OCI-LY1 (cell line): ENCODE results near the gene RRP1B.
A peak's percentile ranks its signal among the peaks of the same experiment; 100 is the strongest.

Experiments
- H2AFZ ChIP-seq: fragments of 200-600 bp; sonication (generic), shearing (Covaris generic); 2 replicates; pipeline ENCODE4 v1.6.0; 2014; ENCODE audit warnings: antibody characterized with exemption, mild to moderate bottlenecking, low read length
- H3F3A ChIP-seq: fragments of 200-600 bp; sonication (generic), shearing (Covaris generic); 2 replicates; pipeline ENCODE4 v1.6.0; 2014; ENCODE audit warnings: mild to moderate bottlenecking, antibody characterized with exemption, low read length, moderate library complexity; ENCODE audit not compliant: insufficient read depth
- H3K27ac ChIP-seq: fragments of 200-600 bp; sonication (generic); 2 replicates; pipeline ENCODE4 v1.5.1; 2014; ENCODE audit warnings: low read length, mixed run types, mild to moderate bottlenecking, low read depth; ENCODE audit not compliant: poor library complexity, severe bottlenecking
- H3K27me3 ChIP-seq: fragments of 200-600 bp; sonication (generic); 2 replicates; pipeline ENCODE4 v1.6.0; 2014; ENCODE audit warnings: antibody characterized with exemption, mild to moderate bottlenecking, low read length, moderate library complexity; ENCODE audit not compliant: insufficient read depth
- H3K36me3 ChIP-seq: fragments of 200-600 bp; sonication (generic); 2 replicates; pipeline ENCODE4 v1.6.1; 2014; ENCODE audit warnings: mild to moderate bottlenecking, antibody characterized with exemption, low read length, moderate library complexity, mixed read lengths; ENCODE audit not compliant: insufficient read depth
- H3K4me1 ChIP-seq: fragments of 200-600 bp; sonication (generic); 2 replicates; pipeline ENCODE4 v1.5.1; 2014; ENCODE audit warnings: mild to moderate bottlenecking, low read length, moderate library complexity; ENCODE audit not compliant: insufficient read depth, severe bottlenecking
- H3K4me2 ChIP-seq: fragments of 200-600 bp; sonication (generic), shearing (Covaris generic); 2 replicates; pipeline ENCODE4 v1.6.1; 2014; ENCODE audit warnings: low read length
- H3K4me3 ChIP-seq: fragments of 200-600 bp; sonication (generic); 2 replicates; pipeline ENCODE4 v1.5.1; 2014; ENCODE audit warnings: low read length, low read depth, mild to moderate bottlenecking, mixed read lengths; ENCODE audit not compliant: poor library complexity, severe bottlenecking
- H3K79me2 ChIP-seq: fragments of 200-600 bp; shearing (Covaris generic); 2 replicates; pipeline ENCODE4 v1.6.1; 2016; ENCODE audit warnings: mixed run types, low read length, mixed read lengths; ENCODE audit not compliant: insufficient read depth
- H3K9ac ChIP-seq: fragments of 200-600 bp; sonication (generic), shearing (Covaris generic); 2 replicates; pipeline ENCODE4 v1.6.1; 2014; ENCODE audit warnings: mild to moderate bottlenecking, low read length, mixed read lengths
- H3K9me2 ChIP-seq: fragments of 200-600 bp; sonication (generic), shearing (Covaris generic); 2 replicates; pipeline ENCODE4 v1.6.1; 2014; ENCODE audit warnings: low read depth, mild to moderate bottlenecking, low read length, mixed read lengths
- H3K9me3 ChIP-seq: fragments of 200-600 bp; shearing (Covaris generic); 2 replicates; pipeline ENCODE4 v1.6.1; 2014; ENCODE audit warnings: low read length, mixed read lengths
- H4K20me1 ChIP-seq: fragments of 200-600 bp; sonication (generic), shearing (Covaris generic); 2 replicates; pipeline ENCODE4 v1.6.0; 2016; ENCODE audit warnings: mild to moderate bottlenecking, low read length; ENCODE audit not compliant: insufficient read depth
- EZH2 ChIP-seq: fragments of 200-600 bp; sonication (generic), shearing (Covaris generic); IDR thresholded peaks from 2 replicates; pipeline ENCODE4 v1.8.0; 2017; ENCODE audit warnings: borderline replicate concordance, mixed run types, mild to moderate bottlenecking, antibody characterized with exemption, low read length, moderate library complexity, mixed read lengths
- TF ChIP-seq, protein P1 (sequence below): fragments of 200-600 bp; sonication (generic), shearing (Covaris generic); IDR thresholded peaks from 2 replicates; pipeline ENCODE4 v1.5.1; 2017; ENCODE audit warnings: mild to moderate bottlenecking, antibody characterized with exemption, low read length, moderate library complexity, mixed read lengths

RRP1B gene

DNA sequence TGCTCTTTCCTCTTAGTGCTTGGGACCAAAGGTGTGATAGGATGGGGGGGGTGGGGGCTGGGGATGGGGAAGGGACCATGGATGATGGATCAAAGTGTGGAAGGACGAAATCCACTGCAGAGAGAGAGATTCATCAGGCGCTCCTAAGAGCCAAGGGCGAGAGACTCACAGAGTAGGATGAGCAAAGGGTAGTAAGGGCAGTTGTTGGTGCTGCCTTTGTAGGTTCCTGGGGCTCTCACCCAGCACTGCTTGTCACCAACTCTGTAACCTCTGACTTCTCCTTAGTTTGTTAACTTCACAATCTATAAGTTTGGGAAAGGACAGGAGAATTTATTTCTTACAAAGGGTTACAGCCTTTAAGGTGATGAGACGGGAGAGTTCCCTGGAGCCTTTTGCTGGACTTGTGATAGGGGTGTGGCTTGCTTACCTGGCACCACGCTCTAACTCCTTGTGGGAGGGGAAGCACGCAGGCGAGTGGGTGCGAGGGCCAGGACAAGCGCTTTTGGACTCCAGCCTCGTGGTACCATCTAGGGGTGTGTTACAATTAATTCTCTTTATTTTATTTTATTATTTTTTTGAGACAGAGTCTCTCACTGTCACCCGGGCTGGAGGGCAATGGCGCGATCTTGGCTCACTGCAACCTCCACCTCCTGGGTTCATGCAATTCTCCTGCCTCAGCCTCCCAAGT lies 58.0 kb downstream of the RRP1B start:
- Histone ChIP-seq H3F3A (no peaks in the 10 kb centered on the region), H3K4me1 (peaks cover 40% of the 10 kb centered on the region), H3K9me3 (no peaks in the 10 kb centered on the region), H3K79me2 (0 out of 2 replicates have a peak, but pooled peaks cover 7% of the 10 kb centered on the region), H3K4me2 (no peak overlapping the region), H3K27me3 (peaks cover 6% of the 10 kb centered on the region), H3K9me2 (no peaks in the 10 kb centered on the region), H2AFZ (no peak overlapping the region), H4K20me1 (no peaks in the 10 kb centered on the region), H3K27ac (no peak overlapping the region), H3K36me3 (no peaks in the 10 kb centered on the region), H3K4me3 (no peak overlapping the region), H3K9ac (no peak overlapping the region)
- TF ChIP-seq EZH2 = no peak
- TF ChIP-seq, protein P1, sequence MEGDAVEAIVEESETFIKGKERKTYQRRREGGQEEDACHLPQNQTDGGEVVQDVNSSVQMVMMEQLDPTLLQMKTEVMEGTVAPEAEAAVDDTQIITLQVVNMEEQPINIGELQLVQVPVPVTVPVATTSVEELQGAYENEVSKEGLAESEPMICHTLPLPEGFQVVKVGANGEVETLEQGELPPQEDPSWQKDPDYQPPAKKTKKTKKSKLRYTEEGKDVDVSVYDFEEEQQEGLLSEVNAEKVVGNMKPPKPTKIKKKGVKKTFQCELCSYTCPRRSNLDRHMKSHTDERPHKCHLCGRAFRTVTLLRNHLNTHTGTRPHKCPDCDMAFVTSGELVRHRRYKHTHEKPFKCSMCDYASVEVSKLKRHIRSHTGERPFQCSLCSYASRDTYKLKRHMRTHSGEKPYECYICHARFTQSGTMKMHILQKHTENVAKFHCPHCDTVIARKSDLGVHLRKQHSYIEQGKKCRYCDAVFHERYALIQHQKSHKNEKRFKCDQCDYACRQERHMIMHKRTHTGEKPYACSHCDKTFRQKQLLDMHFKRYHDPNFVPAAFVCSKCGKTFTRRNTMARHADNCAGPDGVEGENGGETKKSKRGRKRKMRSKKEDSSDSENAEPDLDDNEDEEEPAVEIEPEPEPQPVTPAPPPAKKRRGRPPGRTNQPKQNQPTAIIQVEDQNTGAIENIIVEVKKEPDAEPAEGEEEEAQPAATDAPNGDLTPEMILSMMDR = no peak

DNA sequence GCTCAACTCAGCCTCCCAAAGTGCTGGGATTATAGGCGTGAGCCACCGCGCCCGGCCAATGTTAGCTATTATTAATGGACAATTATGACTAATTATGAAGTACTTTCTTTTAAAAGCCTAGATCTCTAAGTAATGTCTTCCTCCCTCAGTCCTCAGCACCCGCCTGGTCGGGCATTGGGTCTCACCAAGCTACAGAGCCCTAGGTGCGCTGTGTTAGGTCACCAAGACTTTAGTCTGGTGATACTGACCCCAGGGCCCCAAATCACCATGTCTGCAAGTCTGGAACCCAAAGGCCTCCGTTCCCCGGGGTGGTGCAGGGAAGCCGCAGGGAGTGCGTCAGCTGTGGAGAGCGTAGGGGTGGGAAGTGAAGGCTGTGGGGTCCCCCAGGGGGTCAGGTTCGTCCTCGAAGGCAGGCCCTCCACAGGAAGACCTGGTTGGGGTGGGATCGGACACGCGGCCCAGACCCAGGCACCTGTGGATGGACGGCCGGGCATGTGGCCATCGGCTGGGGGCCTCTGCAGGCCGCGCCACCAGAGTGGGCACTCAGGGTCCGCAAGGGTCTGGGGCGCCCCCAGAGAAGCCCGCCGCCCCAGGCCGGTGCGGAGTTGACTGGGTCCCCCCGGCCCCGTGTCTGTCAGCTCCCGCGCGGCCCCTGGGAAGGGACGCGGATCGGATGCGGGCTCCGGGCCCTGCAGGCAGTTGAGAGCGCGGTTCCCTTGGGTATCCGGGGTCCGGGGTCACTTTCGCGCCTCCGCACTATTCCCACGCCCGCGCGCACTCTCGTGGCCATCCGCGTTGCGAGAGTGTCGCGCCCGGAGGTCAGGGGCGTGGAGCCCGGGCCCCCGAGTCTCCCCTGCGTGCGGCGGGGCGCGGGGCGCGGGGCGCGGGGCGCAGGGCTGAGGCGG lies 58.9 kb downstream of the RRP1B start:
- no peaks in the 10 kb centered on the region for H3K36me3 ChIP-seq
- no peak for TF ChIP-seq EZH2
- TF ChIP-seq, protein P1 = no peak
- H3K4me2 ChIP-seq = peak overlapping the region; percentile 84
- H3K79me2 ChIP-seq = 0 out of 2 replicates have a peak, but pooled peaks cover 7% of the 10 kb centered on the region
- no peaks in the 10 kb centered on the region for H3K9me3 ChIP-seq
- H3F3A ChIP-seq = no peaks in the 10 kb centered on the region
- peak overlapping the region; percentile 72 for H3K4me3 ChIP-seq
- H3K27me3 ChIP-seq = peaks cover 6% of the 10 kb centered on the region
- 0 out of 2 replicates have a peak overlapping the region, but pooled peaks have one; percentile 71 for H2AFZ ChIP-seq
- H3K27ac ChIP-seq = no peak overlapping the region
- H3K9ac ChIP-seq = peak overlapping the region; percentile 82
- H3K9me2 ChIP-seq = no peaks in the 10 kb centered on the region
- peaks cover 40% of the 10 kb centered on the region for H3K4me1 ChIP-seq
- no peaks in the 10 kb centered on the region for H4K20me1 ChIP-seq

GRCh38 chr21:43718872-43719747 lies 59.8 kb downstream of the RRP1B start, which contains the start of gene PDXK:
TSS of gene PDXK (plus strand) at chr21:43719129. CDS start at chr21:43719295, 166 bp downstream.
- Histone ChIP-seq H3K9me2 (no peaks in the 10 kb centered on the region), H2AFZ (0 out of 2 replicates have a peak within 1 kb of the TSS, but pooled peaks have one; percentile 71), H3K4me1 (peaks cover 49% of the 10 kb centered on the region), H3K27ac (no peak within 1 kb of the TSS), H3K27me3 (peaks cover 6% of the 10 kb centered on the region), H3K4me3 (peak within 1 kb of the TSS; percentile 72), H3K36me3 (peaks cover 8% of the 10 kb centered on the region), H3F3A (no peaks in the 10 kb centered on the region), H3K9ac (peak within 1 kb of the TSS; percentile 82), H3K4me2 (peak within 1 kb of the TSS; percentile 84), H3K79me2 (0 out of 2 replicates have a peak, but pooled peaks cover 7% of the 10 kb centered on the region), H4K20me1 (no peaks in the 10 kb centered on the region), H3K9me3 (no peaks in the 10 kb centered on the region)
- TF ChIP-seq EZH2 = no peak
- TF ChIP-seq, protein P1 = peak; percentile 37
